GM19452 (cell line): Measurements from ENCODE around the gene NCAM1.

Experiments
- ATAC-seq: cut with Tn5 transposase; IDR thresholded peaks from one replicate; pipeline ENCODE4 v1.9.1; 2021; ENCODE audit not compliant: unreplicated experiment

Gene NCAM1

GRCh38 chr11:113162592-113162962 is 201.4 kb downstream of the NCAM1 start:
- no peak for ATAC-seq

DNA sequence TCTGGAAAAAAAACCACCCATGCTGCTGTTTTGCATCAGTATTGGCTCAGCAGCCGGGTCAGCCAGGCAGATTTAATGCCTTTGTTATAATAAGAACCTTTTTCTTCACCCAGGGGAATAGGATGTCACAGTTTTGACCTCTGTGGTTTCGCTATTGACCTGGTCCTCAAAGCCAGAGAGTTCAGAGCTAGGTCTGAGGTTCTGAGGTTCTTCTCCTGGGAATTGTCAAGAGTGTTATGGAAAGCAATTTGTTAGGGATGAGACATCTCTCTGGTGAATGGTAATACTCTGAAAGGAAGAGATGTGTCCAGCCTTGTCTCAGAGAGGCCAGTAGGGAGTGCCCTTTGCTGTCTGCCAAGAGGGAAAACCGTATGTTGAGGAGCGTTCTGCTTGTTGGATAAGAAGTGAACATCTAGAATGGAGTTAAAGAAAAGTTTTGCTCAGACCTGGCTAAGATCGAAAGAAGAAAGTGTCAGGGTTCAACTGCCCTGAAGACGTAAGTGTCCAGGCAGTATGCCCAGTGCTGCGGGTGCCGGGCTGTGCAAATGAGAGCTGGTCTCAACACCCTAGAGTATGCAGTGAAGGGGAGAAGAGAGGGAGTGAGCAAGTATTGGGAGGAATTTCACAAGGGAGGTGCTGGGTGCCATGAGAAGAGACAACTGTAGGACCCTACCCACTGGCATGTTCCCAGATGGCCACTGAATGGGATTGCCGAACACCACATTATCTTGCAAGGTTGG is 202.2 kb downstream of the NCAM1 start:
- no peak for ATAC-seq

DNA sequence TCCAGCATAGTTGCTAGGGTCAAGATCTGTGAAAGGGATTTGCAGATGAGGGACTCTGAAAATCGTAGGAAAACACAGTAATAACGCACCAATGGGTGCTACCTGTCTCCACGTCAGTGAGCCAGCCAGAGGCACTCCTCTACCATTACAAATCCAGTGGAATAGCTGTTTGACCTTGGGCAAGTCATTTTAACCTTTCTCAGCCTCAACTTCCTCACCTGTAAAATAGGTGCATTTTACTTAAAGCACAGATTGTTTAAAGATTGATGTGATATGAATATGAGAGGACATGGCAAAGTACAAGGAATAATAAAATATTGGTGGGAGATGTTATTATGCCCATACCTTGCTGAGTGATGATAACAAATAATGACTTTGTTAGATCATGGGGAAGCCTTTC is 205.1 kb downstream of the NCAM1 start:
- ATAC-seq: no peak

DNA sequence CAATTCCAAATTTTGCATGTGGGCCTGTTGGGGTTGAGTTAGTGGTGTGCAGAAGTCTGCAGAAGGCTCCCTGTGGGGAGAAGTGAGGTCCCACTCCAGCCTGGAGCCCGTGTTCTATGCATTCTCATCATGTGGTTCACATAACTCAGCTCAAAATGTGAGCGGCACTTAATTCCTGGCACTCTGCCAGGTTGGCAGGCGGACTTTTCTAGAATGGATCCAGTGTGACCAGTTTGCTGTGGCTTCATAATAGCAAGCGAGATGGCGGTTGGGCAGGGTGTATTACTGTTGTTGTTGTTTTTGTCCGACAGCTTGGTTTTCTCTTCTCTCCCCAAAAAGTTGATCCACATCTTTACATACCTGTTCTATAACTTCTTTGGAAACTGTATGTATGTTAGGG is 206.4 kb downstream of the NCAM1 start:
- ATAC-seq: no peak

DNA sequence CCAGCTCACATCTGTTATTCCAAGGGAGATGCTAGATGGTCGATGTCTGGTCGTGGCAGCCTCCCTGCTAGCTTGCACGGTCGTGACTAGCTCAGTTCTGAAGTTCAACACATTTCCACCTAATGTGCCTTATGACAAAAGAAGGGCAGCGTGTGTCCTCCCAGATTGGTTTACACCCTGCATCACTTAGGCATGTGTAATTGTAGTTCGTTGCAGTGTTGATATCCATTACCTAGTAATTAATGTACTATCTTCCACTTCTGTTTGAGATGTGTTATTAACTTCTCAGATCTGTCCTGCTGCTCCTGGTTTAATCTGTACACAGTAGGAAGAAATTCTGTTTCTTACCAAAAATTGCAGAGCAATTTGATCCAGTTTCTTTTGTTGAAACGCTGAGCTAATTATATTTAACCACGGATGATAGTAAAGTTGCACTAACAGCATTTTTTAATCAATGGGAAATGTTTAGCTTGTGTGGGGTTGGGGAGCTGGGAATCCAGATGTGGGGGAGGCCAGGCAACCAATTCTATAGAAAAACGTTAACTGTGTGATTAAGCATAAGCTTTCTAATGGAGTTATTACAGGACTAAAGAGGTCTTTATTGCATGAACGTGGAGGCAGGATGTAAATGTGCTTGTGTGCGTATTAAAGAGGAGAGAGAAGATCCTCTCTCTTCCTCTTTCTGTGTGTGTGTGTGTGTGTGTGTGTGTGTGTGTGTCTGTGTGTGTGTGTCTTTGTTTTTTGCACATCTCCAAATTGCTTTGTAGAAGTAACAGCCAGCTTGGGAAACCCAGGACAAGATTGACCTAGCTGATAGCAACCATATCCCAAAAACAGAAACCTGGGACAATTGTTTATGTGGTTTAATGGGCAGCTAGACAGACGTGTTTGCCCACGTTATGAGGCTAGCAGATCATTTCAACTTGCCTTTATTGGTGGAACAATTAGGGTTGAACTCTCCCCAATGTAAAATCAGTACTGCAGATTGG is 207.4 kb downstream of the NCAM1 start:
- no peak for ATAC-seq

- ATAC-seq: no peak
These were observed 211.2 kb downstream of the NCAM1 start for GRCh38 chr11:113172382-113172951.

DNA sequence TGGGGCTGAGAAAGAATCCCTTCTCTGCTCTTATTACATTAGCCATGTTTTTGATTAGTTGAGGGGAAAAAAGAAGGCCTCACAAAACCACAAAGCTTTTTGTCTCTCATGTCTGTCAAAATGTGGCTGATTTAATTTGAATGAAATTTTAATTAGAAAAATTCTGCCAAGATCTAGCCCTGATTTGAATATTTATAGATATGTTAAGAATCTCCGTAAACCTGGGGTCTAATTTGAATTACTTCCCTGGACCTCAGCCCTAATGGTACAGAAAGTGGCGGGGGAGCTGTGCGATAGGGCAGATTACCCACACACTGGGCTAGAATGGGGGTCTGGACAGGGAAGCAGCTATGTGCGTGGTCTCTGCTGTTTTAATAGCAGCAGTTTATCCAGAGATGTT is 211.9 kb downstream of the NCAM1 start:
- no peak for ATAC-seq

- ATAC-seq: no peak
These were observed 213.7 kb downstream of the NCAM1 start for GRCh38 chr11:113174882-113175281.

DNA sequence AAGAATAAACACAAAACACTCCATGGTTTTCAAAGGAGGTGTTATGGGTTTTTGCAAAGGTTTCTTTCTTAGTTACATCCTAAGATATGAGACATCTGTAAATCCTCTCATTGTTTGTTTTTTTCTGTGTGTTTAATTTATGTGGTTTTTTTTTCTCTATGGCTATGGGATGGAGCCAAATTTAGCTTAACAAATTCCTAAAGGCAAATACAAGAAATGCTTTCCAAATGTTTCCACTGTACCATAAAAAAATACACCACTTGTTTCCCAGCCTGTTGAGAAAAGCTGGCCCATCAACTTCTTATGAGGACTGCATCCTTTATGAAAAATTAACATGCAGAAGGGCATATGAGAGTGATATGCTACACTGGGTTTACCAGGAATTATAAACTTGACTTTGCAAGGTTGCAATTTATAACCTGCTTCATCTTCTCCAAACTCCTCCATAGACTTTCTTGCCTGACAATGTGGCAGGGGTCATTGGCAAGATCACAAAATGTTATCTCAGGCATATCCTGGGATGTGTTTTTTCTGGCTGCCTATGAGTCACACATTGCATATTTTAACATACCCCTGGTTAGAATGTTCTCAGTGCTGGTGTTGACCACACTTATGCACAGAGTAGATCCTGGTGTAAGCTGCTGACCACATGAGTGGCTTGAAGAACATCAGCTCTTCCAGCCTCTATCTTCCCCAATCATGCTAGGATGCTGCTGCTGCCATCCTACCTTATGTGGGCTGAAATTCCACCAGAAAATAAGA is 215.6 kb downstream of the NCAM1 start:
- ATAC-seq: no peak

- ATAC-seq: no peak
These were observed 216.5 kb downstream of the NCAM1 start for GRCh38 chr11:113177671-113178070.

GRCh38 chr11:113178381-113179070 is 217.3 kb downstream of the NCAM1 start:
- ATAC-seq: no peak

GRCh38 chr11:113179181-113179704 is 218.0 kb downstream of the NCAM1 start:
- ATAC-seq: no peak

GRCh38 chr11:113181094-113181493 is 219.9 kb downstream of the NCAM1 start:
- no peak for ATAC-seq

DNA sequence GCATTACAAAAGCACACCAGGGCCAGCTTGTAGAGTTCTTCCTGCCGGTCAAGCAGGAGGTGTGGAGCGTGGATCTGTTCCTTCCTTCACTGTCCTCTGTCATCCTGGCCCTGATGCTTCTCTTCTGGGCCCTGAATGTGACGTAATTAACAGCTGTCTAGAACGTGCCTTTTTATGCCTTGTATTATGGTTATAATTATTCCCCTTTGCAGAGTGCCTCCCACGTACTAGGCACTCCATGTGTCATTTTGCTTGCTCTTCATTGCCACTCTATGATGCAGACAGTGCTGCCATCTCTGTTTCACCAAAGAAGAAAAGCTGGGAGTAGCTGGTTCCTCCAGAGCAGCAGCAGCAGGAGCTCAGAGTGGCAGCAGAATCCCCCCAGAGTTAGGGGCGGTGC is 221.1 kb downstream of the NCAM1 start:
- ATAC-seq: no peak

DNA sequence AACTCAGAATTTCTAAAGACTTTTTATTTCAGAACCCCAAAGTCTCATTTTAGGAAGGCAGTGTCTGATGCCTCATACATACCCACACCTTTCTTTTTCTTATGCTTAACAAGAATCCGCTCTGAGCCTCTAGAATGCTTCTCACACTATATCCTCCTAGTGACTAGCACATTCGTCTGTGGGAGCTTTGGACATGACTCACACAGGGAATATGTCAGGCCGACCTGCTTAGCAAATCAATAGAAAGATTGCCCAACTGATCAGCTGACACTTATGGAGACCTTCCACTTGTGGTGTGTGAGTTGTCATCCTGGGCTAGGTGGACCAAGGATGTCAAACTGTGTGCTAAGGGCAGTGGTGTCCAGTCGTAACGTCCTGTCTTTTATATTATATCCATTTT is 223.3 kb downstream of the NCAM1 start:
- ATAC-seq: no peak

GRCh38 chr11:113188371-113188834 is 227.2 kb downstream of the NCAM1 start:
- ATAC-seq: no peak

GRCh38 chr11:113189909-113190667 is 228.9 kb downstream of the NCAM1 start:
- ATAC-seq: no peak

- no peak for ATAC-seq
These were observed 231.1 kb downstream of the NCAM1 start for GRCh38 chr11:113192121-113192925.

DNA sequence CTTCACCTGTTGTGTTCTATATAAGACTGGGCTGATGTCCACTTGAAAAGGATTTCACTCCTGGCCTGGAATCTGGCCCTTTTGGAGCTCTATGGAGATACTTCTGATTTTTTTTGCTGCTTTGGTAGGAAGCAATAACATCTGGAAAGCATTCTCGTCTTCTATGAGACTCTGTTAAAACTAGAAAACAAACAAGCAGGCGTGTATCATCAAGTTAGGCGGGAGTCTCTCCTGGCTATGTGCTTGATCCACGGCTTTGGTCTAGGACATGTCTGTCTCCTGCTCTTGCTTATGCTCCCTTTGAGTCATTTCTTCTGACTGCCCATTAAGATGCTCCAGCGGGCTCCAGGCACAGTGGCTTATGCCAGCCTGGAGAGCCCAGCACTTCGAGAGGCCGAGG is 231.8 kb downstream of the NCAM1 start:
- no peak for ATAC-seq
